ENCODE results near the gene TMPRSS7.

Gene TMPRSS7

DNA sequence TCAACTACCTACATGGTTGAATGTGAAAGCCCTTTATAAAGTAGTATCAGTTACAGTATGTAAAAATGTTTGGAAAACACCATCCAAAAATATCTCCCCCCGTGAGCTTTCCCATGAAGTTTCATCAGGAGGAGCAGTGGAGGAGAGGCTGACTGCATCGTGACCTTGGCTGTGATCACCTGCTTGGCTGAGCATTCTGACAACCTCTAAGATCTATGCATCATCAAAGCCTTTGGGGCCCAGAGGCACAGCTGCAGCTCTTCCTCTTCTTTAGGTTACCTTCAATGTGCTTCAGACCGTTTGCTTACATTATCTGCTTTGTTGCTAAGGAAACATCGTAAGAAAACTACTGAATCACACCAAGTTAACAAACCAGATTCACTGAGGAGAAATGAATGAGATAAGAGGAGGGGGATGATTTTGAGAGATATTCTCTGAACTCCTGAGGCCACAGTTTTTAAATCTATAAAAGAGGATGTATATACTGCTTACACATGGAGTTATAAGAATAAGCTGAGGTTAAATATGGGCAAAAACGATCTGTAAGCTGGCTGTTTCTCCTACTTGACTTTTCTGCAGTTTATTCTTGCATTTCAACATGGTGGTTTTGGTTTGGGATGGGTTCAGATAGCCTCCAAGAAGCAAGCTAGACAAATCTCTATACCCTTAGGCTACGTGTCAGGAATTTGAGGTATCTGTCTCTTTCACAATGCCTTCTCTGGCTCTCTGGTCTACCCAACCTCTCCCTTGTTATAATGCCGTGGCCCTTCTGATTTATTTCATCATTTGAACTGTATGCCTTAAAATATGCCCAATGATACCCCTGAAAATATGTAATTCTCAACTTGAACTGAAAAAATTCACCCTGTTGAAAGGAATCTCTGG, 94.5 kb downstream of the TMPRSS7 start:
- H3K27ac ChIP-seq: no peak overlapping the region
- CTCF ChIA-PET: interaction anchor here (0.6 kb wide), 1 partner anchor 1247 kb away, joined by 3 read pairs; no protein-coding TSS in a partner anchor
- POLR2A ChIA-PET (ENCODE audit: low non-redundant PET): no interaction called here
- peak; percentile 47 for DNase-seq (ENCODE audit: low spot score)
- no peak for TF ChIP-seq CTCF (conservative IDR thresholded peaks at IDR 0.05; ENCODE audit: low read depth)

GRCh38 chr3:112129925-112130637, 95.5 kb downstream of the TMPRSS7 start:
- TF ChIP-seq CTCF (conservative IDR thresholded peaks at IDR 0.05; ENCODE audit: low read depth): no peak
- ChIA-PET POLR2A (ENCODE audit: low non-redundant PET) (no interaction called here), CTCF (no interaction called here)
- DNase-seq (ENCODE audit: low spot score): no peak
- no peak overlapping the region for H3K27ac ChIP-seq

- DNase-seq (ENCODE audit: low spot score): no peak
- no peak overlapping the region for H3K27ac ChIP-seq
- TF ChIP-seq CTCF (conservative IDR thresholded peaks at IDR 0.05; ENCODE audit: low read depth): no peak
- POLR2A ChIA-PET (ENCODE audit: low non-redundant PET): no interaction called here
- CTCF ChIA-PET: no interaction called here
Measured at GRCh38 chr3:112130638-112130993, 96.1 kb downstream of the TMPRSS7 start.
